ENCODE results near the gene TTC28. TPM values are rescaled to one million over a fixed set of nuclear protein-coding genes. Genes with fewer than 3 reads are reported as not detected.

The TTC28 gene
- polyA plus RNA-seq, 1 donor from 2014 or later: 14.8 TPM

DNA sequence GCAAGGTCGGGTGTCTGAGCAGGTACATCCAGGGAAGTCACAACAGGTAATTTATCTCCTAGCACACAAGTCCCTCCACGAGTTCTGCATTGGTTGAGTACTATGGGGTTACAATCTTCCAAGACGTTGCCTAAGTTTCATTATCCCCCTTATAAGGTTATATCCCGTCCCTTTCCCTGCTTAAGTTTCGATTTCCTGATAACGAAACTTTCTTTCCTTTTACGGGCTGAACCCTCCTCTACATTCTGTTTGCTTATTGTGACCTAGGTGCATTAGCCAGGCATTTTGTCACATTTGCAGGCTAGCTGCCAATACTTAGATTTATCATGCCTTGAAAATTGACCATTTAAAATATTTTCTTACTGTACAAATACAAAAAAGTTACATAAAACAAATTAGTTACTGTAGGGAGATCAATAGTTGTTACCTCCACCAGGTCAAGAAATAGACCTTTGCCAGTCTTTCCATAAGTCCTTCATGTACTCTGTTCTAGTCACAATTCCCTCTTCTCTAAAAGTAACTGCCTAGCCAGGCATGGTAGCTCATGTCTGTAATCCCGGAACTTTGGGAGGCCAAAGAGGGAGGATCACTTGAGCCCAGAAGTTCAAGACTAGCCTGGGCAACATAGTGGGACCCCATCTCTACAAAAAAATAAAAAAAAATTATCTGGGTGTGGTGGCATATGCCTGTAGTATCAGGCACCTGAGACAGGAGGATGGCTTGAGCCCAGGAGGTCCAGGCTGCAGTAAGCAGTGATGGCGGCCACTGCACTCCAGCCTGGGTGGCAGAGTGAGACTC lies 746.3 kb downstream of the TTC28 start:
- no peaks in the 10 kb centered on the region for H3K9me3 ChIP-seq (ENCODE audit: low read length)
- H3F3A ChIP-seq (ENCODE audit: insufficient read depth, low read length, poor library complexity, severe bottlenecking): no peaks in the 10 kb centered on the region
- H3K9ac ChIP-seq (ENCODE audit: low read length): no peak overlapping the region
- H3K9me2 ChIP-seq (ENCODE audit: insufficient read depth, low read length): no peaks in the 10 kb centered on the region
- H3K4me3 ChIP-seq (ENCODE audit: low read length): no peak overlapping the region
- H3K79me2 ChIP-seq (replicated peaks; ENCODE audit: insufficient read depth, low read length): peaks cover 6% of the 10 kb centered on the region
- TF ChIP-seq, protein P1, sequence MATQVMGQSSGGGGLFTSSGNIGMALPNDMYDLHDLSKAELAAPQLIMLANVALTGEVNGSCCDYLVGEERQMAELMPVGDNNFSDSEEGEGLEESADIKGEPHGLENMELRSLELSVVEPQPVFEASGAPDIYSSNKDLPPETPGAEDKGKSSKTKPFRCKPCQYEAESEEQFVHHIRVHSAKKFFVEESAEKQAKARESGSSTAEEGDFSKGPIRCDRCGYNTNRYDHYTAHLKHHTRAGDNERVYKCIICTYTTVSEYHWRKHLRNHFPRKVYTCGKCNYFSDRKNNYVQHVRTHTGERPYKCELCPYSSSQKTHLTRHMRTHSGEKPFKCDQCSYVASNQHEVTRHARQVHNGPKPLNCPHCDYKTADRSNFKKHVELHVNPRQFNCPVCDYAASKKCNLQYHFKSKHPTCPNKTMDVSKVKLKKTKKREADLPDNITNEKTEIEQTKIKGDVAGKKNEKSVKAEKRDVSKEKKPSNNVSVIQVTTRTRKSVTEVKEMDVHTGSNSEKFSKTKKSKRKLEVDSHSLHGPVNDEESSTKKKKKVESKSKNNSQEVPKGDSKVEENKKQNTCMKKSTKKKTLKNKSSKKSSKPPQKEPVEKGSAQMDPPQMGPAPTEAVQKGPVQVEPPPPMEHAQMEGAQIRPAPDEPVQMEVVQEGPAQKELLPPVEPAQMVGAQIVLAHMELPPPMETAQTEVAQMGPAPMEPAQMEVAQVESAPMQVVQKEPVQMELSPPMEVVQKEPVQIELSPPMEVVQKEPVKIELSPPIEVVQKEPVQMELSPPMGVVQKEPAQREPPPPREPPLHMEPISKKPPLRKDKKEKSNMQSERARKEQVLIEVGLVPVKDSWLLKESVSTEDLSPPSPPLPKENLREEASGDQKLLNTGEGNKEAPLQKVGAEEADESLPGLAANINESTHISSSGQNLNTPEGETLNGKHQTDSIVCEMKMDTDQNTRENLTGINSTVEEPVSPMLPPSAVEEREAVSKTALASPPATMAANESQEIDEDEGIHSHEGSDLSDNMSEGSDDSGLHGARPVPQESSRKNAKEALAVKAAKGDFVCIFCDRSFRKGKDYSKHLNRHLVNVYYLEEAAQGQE (IDR thresholded peaks at IDR 0.05; ENCODE audit: borderline replicate concordance): no peak
- TF ChIP-seq EZH2 (IDR thresholded peaks at IDR 0.05; ENCODE audit: borderline replicate concordance, insufficient read depth, low read length, poor library complexity, severe bottlenecking) (no peak), SMC3 (conservative IDR thresholded peaks at IDR 0.05; ENCODE audit: poor library complexity) (no peak), EP300 (conservative IDR thresholded peaks at IDR 0.05; ENCODE audit: poor library complexity, severe bottlenecking) (no peak), MXI1 (conservative IDR thresholded peaks at IDR 0.05; ENCODE audit: poor library complexity, severe bottlenecking) (no peak)
- H4K20me1 ChIP-seq (ENCODE audit: insufficient read depth): no peaks in the 10 kb centered on the region
- H2AFZ ChIP-seq (ENCODE audit: low read depth, low read length): no peak overlapping the region
- no peak overlapping the region for H3K27ac ChIP-seq (ENCODE audit: low read length)
- no peak overlapping the region for H3K4me2 ChIP-seq (ENCODE audit: low read length)
- H3K36me3 ChIP-seq (ENCODE audit: insufficient read depth, low read length): no peaks in the 10 kb centered on the region
- H3K27me3 ChIP-seq (ENCODE audit: insufficient read depth, low read depth, low read length): no peaks in the 10 kb centered on the region

GRCh38 chr22:27930331-27931060 lies 749.1 kb downstream of the TTC28 start:
- H3K4me3 ChIP-seq (ENCODE audit: low read length): no peak overlapping the region
- TF ChIP-seq, protein P1 (IDR thresholded peaks at IDR 0.05; ENCODE audit: borderline replicate concordance): no peak
- TF ChIP-seq TAF1 (IDR thresholded peaks at IDR 0.05; ENCODE audit: low read depth): no peak
- no peak for TF ChIP-seq RAD21 (conservative IDR thresholded peaks at IDR 0.05)
- TF ChIP-seq CTCF (IDR thresholded peaks at IDR 0.05; ENCODE audit: poor library complexity, severe bottlenecking): no peak
- TF ChIP-seq MXI1 (conservative IDR thresholded peaks at IDR 0.05; ENCODE audit: poor library complexity, severe bottlenecking): no peak
- TF ChIP-seq EP300 (conservative IDR thresholded peaks at IDR 0.05; ENCODE audit: poor library complexity, severe bottlenecking): no peak
- no peak for TF ChIP-seq EZH2 (IDR thresholded peaks at IDR 0.05; ENCODE audit: borderline replicate concordance, insufficient read depth, low read length, poor library complexity, severe bottlenecking)
- no peak for TF ChIP-seq SMC3 (conservative IDR thresholded peaks at IDR 0.05; ENCODE audit: poor library complexity)
- no peak for TF ChIP-seq POLR2AphosphoS5 (IDR thresholded peaks at IDR 0.05)
- no peaks in the 10 kb centered on the region for H3K27me3 ChIP-seq (ENCODE audit: insufficient read depth, low read depth, low read length)
- H3K27ac ChIP-seq (ENCODE audit: low read length): no peak overlapping the region
- no peaks in the 10 kb centered on the region for H3F3A ChIP-seq (ENCODE audit: insufficient read depth, low read length, poor library complexity, severe bottlenecking)
- no peak overlapping the region for H3K4me2 ChIP-seq (ENCODE audit: low read length)
- H2AFZ ChIP-seq (ENCODE audit: low read depth, low read length): no peak overlapping the region
- no peaks in the 10 kb centered on the region for H3K9me2 ChIP-seq (ENCODE audit: insufficient read depth, low read length)
- H3K9ac ChIP-seq (ENCODE audit: low read length): no peak overlapping the region
- H3K9me3 ChIP-seq (ENCODE audit: low read length): peaks cover 2% of the 10 kb centered on the region
- no peaks in the 10 kb centered on the region for H4K20me1 ChIP-seq (ENCODE audit: insufficient read depth)
- no peaks in the 10 kb centered on the region for H3K36me3 ChIP-seq (ENCODE audit: insufficient read depth, low read length)
- H3K79me2 ChIP-seq (replicated peaks; ENCODE audit: insufficient read depth, low read length): peaks cover 6% of the 10 kb centered on the region

All from neural cell (in vitro differentiated cells).